SIG-M5 treated with dmso at 0.1 percent for 504 hours (cell line): ENCODE measurements around the gene NKD1.

Experiments used
- DNase-seq: peaks from one replicate; lab custom pipeline; 2025; ENCODE audit not compliant: unreplicated experiment; lab: John Stamatoyannopoulos, UW

Gene NKD1

DNA sequence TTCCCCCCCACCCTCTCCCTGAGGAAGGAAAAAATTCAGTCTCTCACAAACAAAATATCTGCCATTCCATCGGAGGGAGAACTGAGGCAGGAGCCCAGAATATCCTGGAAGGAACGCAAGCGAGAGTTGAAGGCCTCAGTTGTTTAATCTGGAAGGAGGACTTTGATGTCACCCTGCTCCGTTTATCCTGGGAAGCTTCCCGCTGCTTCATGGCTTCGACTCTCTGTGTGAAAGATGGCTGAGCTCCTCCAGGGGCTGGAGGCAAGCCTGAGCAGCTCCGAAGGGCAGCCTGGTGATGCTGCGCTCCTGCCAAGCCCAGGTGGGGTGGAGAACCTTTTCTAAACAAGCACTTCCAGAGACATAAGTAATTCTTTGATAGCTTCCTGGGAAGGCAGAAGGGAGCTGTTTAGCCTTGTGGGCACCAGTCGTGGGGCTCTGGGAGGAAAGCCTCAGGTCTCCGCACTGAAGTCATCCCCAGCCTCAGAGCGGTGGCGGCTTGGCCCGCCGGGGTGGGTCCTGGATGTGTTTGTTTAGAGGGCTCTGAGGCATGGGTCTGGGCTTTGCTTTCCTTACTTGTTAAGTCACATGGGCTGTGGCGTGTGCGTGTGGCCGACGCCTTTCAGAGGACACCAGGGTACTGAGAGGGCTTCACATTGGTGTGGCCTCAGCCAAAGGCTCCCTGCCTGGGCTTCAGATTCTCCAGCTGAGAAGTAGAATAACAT lies 7.9 kb downstream of the NKD1 start:
- DNase-seq, result no peak

DNA sequence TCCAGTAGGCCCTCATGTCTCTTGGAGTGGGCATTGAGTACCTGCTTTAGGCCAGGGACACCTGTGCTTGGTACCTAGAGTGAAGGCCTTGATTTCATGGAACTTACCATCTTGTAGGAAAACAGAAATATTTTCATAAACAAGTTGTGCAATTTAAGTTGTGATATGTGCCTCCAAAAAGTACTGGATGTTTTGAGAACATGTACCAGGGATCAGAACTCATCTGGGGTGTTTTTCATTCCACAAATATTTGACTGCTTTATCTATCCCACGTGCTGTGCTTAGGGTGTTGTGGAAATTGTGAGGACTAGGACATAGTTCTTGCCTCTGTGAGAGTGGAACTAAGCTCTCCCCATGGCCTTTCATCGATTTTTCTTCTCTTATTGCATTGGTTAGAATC lies 8.8 kb downstream of the NKD1 start:
- DNase-seq, result no peak

DNA sequence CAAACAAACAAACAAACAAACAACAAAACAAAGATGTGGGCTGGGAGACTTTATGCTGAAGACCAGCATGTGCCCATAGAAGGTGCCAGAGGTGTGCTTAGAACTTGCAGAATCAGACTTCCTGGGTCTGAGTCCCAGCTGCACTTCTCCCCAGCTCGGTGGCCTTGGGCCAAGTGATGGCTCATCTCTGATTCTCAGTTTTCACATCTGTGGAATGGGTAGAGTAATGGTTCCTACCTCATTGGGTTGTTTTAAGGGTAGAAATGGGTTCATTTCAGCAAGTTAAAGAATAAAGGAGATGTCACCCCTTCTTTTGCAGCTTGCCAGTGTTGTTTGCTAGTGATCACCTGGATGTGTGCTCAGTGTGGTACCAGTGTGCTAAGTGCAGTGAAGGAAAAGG lies 10.7 kb downstream of the NKD1 start:
- no peak for DNase-seq

DNA sequence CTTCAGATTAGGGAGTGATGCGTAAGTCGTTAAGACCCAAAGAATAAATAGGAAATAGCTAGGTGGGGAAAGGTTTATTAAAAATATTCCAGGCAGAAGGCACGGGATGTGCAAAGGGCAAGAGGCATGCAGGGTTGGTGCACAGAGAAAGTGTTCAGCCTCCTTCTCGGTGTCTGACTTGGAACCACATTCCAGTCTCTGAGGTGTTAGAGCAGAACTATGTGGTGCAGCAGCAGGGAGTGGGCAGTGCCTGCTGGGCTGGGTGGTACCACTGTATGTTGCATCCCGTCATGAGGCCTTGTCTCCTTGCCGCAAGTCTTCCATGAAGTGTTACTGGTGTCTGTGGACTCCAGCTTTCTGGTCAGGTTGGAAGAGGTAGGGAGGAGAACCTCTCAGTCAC lies 11.1 kb downstream of the NKD1 start:
- DNase-seq, result no peak

DNA sequence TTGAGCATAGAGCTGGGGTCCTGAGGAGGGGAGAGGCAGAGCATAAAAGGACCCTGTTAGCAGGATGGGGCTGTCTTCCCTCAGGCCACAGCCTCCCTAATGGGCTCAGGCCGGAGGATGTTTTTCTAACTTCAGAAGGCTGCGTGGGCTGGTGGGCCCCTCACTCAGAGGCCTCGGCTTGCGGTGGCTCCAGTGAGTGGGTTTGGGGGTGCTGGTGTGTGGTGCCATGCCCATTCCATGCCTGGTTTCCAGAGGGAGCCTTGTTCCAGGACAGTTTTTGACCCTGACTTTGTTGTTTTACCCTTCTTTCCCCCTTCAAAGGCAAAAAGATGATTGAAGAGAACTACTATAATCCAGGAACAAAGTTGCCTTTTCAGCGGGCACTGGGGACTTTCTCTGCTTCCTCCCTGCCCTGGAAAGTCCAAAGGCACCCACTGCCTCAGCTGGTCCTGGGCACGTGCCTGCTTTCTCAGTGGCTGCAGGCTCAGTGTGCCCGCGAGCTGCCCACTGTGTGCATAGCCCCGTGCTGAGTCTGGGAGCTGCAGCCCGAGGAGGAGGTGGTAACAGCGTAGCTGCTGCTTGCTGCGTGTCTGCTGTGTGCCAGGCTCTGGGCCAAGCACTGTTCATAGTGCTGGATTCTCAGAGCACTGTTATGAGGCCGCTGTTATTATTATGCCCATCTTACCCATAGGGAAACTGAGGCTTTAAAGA lies 11.8 kb downstream of the NKD1 start:
- DNase-seq, result no peak

DNA sequence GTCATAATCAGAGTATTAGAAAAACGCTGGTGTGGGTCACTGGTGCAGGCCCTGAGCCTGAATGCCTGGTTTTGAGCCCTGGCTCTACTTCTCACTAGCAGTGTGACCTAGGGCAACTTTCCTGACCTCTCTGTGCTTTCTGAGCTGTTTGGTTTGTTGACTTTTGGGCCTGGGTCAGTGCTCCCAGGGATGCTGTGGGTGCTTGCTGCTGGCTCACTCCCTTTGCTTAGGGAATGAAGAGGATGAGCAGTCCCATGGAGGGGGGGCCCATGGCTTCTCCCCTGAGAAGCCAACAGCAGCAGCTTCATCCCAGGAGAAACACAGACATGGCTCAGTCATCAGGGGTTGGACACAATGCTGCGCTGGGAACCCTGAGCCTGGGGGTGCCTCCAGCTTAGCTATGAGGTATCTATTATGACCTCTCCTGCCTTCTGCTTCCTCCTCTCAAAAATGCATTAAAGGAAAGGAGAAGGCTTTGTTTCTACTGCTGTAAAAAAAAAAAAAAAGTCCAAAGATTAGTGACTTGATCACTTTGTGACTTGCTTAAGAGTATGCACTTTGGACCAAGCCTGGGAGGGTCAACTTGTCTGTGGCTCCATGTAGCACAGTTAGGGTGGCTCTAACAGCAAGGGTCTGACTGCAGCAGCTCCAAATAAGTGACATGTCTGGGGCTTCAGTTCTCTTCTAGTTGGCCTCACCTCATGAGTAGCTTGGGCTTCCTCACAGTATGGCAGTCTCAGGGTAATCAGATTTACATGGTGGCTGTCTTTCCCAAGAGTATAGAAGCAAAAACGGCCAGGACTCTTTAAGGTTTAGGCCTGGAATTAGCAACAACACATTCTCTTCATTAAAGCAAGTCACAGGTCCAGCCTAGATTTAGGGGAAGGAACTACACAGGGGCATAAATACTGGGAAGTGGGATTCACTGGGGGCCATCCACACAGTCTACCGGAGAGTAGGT lies 13.0 kb downstream of the NKD1 start:
- no peak for DNase-seq

DNA sequence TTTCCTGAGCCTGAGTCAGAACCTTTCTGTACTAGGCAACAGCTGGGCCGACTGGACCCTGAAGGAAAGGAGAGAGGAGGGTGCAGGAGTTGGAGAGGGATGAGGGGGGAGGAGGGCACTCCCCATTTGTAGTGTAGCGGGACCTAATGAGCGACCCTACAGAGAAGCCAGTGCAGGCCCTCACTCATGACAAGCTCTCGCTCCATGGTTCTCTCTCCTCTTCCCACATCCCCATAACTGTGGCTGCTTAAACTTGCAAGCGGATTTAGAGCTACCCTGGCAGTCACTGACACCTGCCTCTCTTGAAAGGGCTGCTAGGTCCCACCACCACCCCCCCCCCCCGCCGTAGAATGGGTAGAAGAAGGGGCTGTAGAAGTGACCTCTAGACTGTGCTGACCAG lies 14.5 kb downstream of the NKD1 start:
- DNase-seq, result no peak

DNA sequence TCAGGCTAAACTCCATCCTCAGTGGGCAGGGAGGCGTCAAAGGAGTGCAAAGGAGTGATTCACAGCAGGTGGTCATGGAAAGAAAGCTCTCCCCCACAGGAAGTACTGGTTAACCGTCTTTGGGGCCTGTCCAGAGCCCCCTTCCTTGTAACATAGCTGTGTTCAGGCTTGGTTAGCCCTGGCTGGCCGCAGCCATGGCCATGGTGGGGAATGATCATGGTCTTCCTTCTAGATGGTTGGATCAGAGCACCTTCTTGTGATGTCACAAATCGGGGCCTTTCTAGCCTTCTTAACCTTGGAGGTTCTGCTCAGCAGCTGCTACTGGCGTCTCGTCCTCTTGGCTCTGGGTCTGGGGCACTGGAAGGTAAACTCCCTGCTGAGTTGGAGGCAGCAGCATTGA lies 15.8 kb downstream of the NKD1 start:
- no peak for DNase-seq

DNA sequence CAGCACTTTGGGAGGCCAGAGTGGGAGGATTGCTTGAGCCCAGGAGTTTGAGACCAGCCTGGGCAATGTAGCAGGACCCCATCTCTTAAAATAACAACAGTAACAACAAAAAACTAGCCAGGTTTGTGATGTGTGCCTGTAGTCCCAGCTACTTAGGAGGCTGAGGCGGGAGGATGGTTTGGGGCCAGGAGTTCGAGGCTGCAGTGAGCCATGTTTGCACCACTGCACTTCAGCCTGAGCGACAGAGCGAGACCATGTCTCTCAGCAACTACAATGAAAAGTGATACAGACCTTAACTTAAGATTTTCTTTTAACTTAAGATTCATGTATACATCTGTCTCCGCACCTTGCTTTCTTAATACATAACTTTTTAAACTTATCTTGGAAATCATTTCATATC lies 17.2 kb downstream of the NKD1 start:
- no peak for DNase-seq

DNA sequence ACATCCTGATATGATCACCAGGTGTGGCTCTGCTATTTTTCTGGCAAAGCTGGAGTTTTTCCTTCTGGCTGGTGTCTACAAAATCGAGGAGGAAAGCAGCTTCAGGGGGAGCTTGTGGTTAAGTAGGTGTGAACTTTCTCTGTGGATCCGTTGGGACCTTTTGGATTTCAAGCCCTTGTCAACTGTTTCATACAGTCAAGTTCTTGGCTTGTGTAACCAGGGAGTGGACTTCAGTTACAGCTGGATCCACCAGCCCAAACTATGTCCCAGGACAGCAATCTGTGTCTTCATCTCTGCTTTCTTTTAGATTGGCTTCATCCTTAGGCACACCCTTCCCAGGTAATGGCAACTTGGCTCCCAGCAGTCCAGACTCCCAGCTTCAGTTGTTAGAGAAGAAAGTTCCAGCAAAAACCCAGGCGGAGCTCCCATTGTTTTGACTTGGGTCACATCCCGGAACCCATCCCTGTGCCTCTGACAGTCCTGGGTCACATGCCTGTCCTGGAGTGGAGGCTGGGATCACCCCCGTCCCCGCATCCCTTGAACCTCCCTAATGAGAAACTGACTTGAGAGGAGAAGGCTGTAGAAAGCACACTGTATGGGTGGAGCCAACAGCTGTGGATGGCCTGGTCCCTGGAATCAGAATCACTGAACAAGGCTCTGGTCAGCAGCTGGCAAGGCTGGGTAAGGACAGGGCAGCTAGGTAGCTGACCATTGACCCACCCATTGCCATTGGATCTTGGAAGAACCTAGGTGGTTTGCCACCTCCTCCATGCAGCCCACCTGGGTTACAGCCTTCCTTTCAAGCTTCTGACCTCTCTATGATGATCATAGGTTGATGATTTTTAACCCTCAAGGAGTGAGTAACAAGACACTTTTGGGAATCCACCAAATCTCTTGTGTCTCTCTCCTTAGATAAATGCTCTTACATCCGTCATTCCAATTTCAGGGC lies 18.1 kb downstream of the NKD1 start:
- DNase-seq, result no peak

DNA sequence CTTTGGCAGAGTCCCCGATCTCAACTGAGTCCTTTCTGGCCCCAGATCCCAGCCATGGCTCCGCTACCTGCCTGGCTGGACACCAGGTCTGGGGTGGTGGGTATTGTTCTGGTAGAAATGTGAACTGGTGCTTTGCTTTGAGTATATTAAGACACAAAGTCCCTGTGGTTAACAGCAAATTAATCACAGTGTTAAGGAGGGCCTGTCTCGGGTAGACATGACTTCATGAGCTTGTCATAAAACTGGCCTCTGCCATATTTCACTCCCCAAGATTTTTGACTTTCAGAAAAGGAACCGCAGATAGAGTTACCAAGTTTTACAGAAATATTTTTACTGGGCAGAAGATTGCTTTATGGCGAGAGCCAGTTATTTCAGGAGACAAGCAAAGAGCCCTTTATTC lies 19.5 kb downstream of the NKD1 start:
- no peak for DNase-seq

DNA sequence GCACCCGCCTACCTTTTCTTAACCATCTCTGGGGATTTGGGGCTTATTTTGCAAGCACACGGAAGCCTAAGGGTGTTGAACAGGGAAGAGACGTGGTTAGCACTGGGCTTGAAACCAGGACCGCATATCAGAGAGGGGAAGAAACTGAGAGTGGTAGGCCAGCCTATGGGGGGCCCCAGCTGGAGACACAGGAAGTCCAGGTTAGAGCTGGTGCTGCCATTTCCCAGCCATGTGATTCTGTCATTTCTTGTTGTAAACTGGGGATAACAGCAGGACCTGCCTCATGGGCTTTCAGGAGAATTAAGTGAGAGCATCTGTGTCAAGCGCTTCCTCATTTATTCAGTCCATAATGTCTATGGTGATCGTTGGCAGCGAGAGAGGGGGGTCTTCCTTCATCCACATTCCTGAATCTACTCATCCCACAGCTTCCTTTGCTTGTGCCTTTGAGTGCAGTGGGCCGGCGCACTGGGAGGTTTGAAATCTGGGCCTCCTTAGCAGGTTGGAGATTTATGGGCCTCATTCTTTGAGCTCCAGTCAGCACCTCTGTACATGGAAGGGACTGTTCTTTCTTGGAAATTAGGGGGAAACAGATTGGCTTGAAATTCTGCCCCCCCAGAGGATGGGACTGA lies 20.1 kb downstream of the NKD1 start:
- DNase-seq, result no peak

DNA sequence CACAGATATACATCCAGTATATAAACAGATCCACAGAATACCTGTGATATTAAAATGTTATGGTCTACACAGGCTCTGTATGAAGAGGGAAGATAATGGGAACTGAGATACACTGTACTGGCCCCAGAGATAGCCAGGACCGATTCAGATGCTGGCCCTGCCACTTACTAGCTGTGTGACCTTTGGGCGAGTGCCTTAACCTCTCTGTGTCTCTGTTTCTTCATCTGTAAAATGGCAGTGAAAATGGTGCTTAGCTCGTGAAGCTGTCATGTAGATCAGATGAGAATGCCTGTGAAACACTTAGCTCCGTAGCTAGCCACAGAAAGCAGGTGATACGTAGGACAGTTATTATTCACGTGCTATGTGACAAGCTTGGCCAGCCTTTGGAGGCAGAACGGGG lies 22.2 kb downstream of the NKD1 start:
- no peak for DNase-seq

DNA sequence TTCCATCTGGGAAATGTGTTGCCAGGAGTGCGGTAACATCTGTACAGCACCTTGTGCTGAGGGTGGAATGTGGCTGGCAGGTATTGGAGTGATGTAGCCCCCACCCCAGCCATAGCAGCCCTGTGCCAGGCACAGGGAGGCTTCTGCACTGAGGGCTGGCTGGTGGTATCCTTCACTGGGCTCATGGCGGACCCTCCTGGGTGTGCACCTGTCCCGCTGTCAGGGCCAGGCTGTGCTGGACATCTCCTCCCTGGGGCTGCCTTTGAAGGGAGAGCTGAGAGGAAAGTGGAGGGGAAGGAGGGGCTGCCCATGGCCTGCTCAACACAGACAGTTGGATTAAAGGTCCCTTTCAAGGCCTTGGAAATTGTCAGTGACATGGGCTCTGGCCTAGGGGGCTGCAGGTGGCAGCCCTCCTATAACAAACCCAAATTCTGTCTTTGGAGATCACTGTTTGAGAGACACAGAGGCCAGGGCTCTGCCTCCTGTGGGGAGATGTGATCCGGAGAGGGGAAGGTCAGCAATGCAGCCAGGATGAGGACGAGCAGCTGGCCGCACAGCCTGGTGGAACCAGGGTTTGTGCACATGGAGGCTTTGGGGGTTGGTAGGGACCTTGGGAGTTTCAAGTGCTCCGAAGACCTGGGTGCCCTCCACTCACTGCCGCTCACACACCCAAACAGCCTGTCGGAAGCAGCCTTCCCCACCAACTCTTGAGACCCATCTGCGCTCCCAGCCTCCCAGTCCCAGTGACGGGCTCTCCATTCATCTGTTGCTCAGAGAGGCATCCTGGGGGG lies 22.8 kb downstream of the NKD1 start:
- no peak for DNase-seq

DNA sequence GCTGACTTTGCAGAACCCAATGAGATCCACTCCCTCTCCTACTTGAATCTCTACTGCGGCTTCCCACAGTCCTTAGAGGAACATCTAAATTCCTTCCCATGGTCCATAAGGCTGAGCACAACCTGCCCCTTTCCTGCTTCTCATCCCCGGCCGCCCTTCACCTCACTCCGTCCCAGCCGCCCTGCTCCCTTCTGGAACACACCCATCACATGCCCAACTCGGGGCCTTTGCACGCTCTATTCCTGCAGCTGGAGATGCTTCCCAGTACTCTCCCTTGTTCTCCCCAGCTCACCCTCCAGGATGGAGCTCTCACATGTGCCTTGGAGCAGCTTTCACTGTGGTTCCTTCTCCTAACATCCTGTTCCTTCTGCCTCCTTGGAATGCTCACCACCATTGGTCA lies 23.6 kb downstream of the NKD1 start:
- DNase-seq, result no peak

DNA sequence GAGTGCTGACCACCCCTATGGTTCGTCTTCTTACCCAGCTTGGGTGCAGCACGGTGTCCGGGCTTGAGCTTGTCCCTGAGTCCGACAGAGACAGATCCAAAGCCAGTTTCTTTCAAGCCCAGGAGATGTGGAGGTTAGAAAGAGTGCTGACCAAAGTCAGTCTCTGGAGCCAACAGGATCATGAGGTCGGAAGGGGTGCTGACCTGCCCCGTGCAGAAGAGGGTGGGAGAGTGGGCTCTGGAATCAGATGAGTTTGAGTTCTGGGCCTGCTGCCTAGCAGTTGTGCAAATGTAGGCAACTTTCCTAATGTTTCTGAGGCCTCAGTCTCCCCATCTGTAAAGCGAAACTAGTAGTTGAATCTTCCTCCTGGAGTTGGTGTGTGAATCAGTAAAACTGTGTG lies 24.5 kb downstream of the NKD1 start:
- DNase-seq, result no peak

DNA sequence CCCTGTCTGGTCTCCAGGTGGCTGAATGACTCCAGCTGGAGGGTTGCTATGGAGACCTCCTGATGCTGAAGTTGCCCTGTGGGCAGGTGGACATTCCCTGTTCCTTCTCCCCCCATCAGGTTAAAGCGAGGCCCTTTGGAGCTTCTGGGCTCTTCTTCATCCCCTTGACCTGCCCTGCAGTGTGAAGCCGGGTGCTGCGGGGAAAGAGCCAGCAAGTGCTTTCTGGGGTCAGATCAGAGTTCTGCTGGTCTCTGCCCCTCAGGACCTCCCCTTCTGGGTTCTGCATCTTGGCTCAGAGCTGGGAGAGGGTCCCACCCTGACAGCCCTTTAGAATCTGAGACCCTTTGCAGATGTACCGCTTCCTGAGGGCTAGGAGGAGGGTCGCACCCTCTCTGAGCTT lies 25.1 kb downstream of the NKD1 start:
- DNase-seq, result no peak

DNA sequence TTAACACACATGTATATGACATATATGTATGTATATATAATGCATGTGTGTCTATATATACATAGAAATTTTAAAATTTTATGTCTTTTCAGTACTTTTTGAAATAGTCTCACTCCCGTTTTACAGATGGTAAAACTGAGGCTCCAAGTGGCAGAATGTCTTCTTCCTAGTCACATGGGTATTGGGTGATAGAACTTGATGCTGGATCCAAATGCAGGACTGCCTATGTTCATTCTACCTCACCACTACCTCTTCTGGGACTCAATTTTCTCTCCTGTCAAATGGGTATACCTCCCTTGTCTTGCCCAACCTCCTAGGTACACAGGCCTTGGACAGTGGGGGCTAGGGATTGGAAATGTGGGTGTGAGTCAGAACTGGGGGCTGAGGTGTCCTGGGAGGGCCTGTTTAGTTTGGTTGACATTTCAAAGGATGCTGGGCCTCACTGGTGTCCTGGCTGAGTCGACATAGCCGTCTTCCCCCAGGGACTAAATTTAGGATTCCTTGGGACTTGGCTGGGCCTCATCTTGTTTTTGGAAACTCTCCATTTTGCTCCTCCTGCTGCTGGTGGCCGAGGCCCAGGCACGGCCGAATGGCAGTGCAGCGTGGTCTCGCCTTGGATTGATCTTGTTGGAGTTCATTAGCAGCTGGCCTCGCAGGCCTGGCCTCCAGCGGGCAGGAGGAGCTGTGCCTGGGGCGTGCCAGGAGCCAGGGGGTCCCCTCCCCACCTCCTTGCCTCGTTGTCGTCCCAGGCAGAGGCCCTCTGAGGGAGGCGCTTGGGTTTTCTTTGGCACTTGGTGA lies 25.9 kb downstream of the NKD1 start:
- DNase-seq, result no peak

DNA sequence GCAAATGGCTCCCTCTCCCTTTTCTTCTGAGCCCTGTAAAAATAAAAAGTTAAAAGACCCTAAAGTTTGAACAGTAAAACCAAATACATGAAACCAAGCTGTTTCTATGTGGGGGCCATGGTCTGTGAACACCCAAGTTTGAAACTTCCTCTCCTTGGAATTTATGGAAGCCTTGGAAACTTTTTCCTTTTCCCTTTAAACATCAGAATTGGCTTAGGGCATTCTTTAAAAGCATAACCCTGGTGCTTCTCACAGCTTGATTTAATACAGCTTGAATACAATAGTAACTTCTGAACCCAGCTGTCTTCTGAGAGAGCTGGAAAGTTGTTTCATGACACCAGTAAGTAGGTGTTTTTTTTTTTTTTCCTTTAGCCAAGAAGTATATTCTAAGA lies 26.5 kb downstream of the NKD1 start:
- DNase-seq, result no peak
